AG04449 (cell line): ENCODE data around the gene ACAT2.
"Not testable (repeated sequence)": the region's sequence is repeated elsewhere in the genome, so short reads cannot be mapped to it uniquely, and the experiment has no call there.

Experiments used
- CTCF ChIA-PET: fragments of 350-600 bp; formaldehyde crosslinking; extraction: SDS; loops from one replicate; lab custom pipeline; 2021; ENCODE audit warnings: antibody characterized with exemption; lab: Yijun Ruan, JAX
- POLR2A ChIA-PET: fragments of 400-600, 350-600 bp; formaldehyde crosslinking; extraction: SDS; loops from one replicate; lab custom pipeline; 2020; ENCODE audit warnings: antibody characterized with exemption, inconsistent platforms; lab: Yijun Ruan, JAX
- DNase-seq: peaks from one replicate; pipeline ENCODE4 v3.0.0-alpha.2; 2010; ENCODE audit warnings: low read depth, low spot score
- H3K4me3 ChIP-seq: 2 replicates; pipeline ENCODE4 v1.5.1; 2011; ENCODE audit warnings: low read depth, mild to moderate bottlenecking, control low read depth, low read length
- TF ChIP-seq, protein P1 (sequence below): IDR thresholded peaks from one replicate; pipeline ENCODE4 v1.5.1; 2011; ENCODE audit warnings: mild to moderate bottlenecking, moderate library complexity, low read length, control low read depth, inconsistent platforms; ENCODE audit not compliant: insufficient read depth; ENCODE audit errors: missing control alignments

The ACAT2 gene

DNA sequence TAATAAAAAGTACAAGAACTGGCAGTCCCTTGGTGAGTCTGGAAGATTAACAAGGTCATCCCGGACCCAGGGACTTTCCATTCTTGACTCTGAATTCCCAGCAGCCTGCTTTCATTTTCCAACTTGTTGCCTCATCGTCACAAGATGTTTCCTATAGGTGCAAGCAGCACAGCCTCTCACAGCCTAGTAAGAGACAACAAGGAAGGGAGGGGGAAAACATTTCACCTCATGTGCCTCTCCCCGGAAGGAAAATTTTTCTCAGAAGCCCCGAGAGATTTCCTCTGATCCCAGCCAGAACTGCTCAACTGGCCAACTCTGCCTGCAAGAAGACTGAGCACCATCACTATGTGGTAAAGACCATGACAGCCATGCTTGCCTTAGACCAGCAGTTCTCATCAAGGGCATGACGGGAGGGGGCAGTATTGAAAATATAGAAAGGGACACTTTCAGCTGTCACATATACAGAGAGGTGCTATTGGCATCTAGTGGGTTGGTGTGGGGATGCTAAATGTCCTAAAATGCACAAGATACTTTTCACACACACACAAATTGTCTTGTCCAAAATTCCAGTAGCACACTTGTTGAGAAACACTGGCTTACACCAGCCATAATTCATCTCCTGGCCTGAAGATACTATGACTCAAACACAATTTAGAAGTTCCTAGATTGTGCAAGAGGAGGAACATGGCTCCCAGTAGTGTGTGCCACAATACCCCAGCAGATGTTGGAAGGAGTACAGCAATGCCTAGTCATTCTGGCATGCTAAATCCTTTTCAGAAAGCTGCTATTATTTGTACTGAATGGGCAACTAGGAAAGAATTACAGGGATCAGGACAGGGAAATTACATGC, 45.4 kb upstream of the ACAT2 start:
- TF ChIP-seq, protein P1, sequence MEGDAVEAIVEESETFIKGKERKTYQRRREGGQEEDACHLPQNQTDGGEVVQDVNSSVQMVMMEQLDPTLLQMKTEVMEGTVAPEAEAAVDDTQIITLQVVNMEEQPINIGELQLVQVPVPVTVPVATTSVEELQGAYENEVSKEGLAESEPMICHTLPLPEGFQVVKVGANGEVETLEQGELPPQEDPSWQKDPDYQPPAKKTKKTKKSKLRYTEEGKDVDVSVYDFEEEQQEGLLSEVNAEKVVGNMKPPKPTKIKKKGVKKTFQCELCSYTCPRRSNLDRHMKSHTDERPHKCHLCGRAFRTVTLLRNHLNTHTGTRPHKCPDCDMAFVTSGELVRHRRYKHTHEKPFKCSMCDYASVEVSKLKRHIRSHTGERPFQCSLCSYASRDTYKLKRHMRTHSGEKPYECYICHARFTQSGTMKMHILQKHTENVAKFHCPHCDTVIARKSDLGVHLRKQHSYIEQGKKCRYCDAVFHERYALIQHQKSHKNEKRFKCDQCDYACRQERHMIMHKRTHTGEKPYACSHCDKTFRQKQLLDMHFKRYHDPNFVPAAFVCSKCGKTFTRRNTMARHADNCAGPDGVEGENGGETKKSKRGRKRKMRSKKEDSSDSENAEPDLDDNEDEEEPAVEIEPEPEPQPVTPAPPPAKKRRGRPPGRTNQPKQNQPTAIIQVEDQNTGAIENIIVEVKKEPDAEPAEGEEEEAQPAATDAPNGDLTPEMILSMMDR = no peak
- DNase-seq = peak; percentile 97
- ChIA-PET CTCF (interaction anchor here (0.9 to 2.8 kb wide), 5 partner anchors 9 to 212 kb away, joined by 4 to 14 read pairs (median 9); partner anchors contain the start of gene SOD2), POLR2A (interaction anchor here (1.0 kb wide), 2 partner anchors 10 to 73 kb away, joined by 3 to 5 read pairs; partner anchors contain the start of genes TCP1 and WTAP)
- H3K4me3 ChIP-seq = no peak overlapping the region

DNA sequence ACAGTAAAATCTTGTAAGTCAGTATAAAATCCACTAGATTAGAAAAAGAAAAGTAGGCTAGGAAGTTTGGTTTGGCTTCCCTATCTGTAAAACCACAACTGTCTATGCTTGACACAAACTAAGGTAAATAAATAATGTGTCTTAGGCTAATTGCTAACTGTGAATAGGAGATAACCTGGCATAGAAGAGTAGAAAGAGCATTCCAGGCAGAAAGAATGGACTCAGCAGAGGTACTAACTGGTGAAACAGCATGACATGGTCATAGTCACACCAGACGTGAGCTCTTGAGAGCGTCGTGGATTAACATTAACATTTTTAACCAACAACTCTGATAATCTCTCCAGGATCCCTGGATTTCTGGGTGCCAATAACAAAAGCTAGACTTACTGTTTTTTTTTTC, 43.2 kb upstream of the ACAT2 start:
- ChIA-PET CTCF (interaction anchor here (0.9 to 2.8 kb wide), 4 partner anchors 19 to 255 kb away, joined by 3 to 14 read pairs (median 8); partner anchors contain the start of gene SOD2), POLR2A (interaction anchor here (1.0 kb wide), 1 partner anchor 16 kb away, joined by 3 read pairs; no protein-coding TSS in a partner anchor)
- no peak overlapping the region for H3K4me3 ChIP-seq
- TF ChIP-seq, protein P1 = no peak
- DNase-seq = no peak

- TF ChIP-seq, protein P1 = no peak
- no peak for DNase-seq
- H3K4me3 ChIP-seq = no peak overlapping the region
- POLR2A ChIA-PET = no interaction called here
- CTCF ChIA-PET = interaction anchor here (0.9 to 2.8 kb wide), 8 partner anchors 10 to 255 kb away, joined by 4 to 14 read pairs (median 6); partner anchors contain the start of gene SOD2
Observed at GRCh38 chr6:159719287-159719686, 42.6 kb upstream of the ACAT2 start.

- TF ChIP-seq, protein P1 = peak; percentile 18
- CTCF ChIA-PET = interaction anchor here (0.7 to 1.9 kb wide), 19 partner anchors 9 to 735 kb away, joined by 3 to 13 read pairs (median 4); partner anchors contain the start of genes MRPL18 and TCP1
- no peak overlapping the region for H3K4me3 ChIP-seq
- no peak for DNase-seq
- POLR2A ChIA-PET = interaction anchor here (0.8 kb wide), 1 partner anchor 69 kb away, joined by 3 read pairs; the partner anchor contains the start of gene TCP1
Observed at GRCh38 chr6:159720708-159721107, 41.1 kb upstream of the ACAT2 start.

DNA sequence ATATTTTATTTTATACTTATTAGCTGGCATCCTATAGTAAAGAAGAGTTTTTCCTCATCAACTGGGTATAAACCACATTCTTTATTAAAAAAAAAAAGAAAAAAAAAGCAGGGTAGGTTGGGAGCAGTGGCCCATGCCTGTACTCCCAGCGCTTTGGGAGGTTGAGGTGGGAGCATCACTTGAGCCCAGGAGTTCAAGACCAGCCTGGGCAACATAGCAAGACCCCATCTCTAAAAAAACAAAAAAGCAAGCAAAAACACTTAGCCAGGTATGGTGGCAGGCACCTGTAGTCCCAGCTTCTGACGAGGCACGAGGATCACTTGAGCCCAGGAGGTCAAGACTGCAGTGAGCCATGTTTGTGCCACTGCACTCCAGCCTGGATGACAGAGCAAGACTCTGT, 39.9 kb upstream of the ACAT2 start:
- CTCF ChIA-PET = interaction anchor here (1.1 to 1.6 kb wide), 2 partner anchors 20 to 141 kb away, joined by 3 to 4 read pairs; no protein-coding TSS in a partner anchor
- H3K4me3 ChIP-seq, POLR2A ChIA-PET, DNase-seq: not testable (repeated sequence)

DNA sequence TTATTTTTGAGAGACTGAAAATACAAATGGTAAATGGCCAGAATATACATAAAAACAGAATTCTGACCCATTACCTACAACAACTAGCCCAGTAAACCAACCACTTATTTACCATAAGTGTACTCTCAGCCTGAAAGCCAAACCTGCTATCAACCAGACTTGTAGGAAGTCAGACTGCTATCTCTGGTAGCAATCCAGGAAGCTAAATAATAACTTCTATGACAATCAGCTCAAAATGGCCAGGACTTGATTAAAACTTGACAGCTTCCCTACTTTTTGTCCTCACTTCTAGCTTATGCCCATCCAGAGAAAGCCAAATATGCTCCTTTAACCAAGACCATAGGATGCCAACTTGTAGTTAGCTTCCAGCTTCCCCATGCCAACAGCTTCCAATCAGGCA, 39.2 kb upstream of the ACAT2 start:
- TF ChIP-seq, protein P1 = no peak
- no peak overlapping the region for H3K4me3 ChIP-seq
- ChIA-PET CTCF (no interaction called here), POLR2A (interaction anchor here (1.2 kb wide), 1 partner anchor 29 kb away, joined by 3 read pairs; the partner anchor contains the start of gene SOD2)
- DNase-seq = no peak
